SK-N-SH treated with all-trans-retinoic acid at 6 μM for 48 hours (cell line): Measurements from ENCODE around the gene USP49.

Source experiments
- ARNTL ChIP-seq: fragments of 450-650 bp; formaldehyde crosslinking; IDR thresholded peaks from 2 replicates; pipeline ENCODE4 v1.5.0; 2020; ENCODE audit warnings: low read depth, mild to moderate bottlenecking, moderate library complexity, borderline replicate concordance
- OSR1 ChIP-seq: fragments of 250-450 bp; sonication (Bioruptor Pico); IDR thresholded peaks from 2 replicates; pipeline ENCODE4 v1.8.0; 2022; ENCODE audit warnings: moderate library complexity, mild to moderate bottlenecking, inconsistent platforms
- RARB ChIP-seq: fragments of 250-450 bp; sonication (Bioruptor Pico); IDR thresholded peaks from 2 replicates; pipeline ENCODE4 v1.8.0; 2021; ENCODE audit warnings: mild to moderate bottlenecking, moderate library complexity
- SNAI2 ChIP-seq: fragments of 250-450 bp; sonication (Bioruptor Pico); IDR thresholded peaks from 2 replicates; pipeline ENCODE4 v1.5.0; 2020; ENCODE audit warnings: mild to moderate bottlenecking, moderate library complexity
- TOX ChIP-seq: fragments of 250-450 bp; sonication (Bioruptor Pico); IDR thresholded peaks from 2 replicates; pipeline ENCODE4 v1.8.0; 2021; ENCODE audit warnings: mild to moderate bottlenecking, moderate library complexity, borderline replicate concordance
- ZFP3 ChIP-seq: fragments of 250-450 bp; sonication (Bioruptor Pico); IDR thresholded peaks from 2 replicates; pipeline ENCODE4 v1.5.0; 2020; ENCODE audit warnings: mild to moderate bottlenecking, moderate library complexity
- ZFP30 ChIP-seq: fragments of 450-650 bp; formaldehyde crosslinking; IDR thresholded peaks from 2 replicates; pipeline ENCODE4 v1.5.0; 2022; ENCODE audit warnings: mild to moderate bottlenecking, moderate library complexity
- ZNF565 ChIP-seq: fragments of 450-650 bp; formaldehyde crosslinking; conservative IDR thresholded peaks from 2 replicates; pipeline ENCODE4 v1.5.0; 2020; ENCODE audit warnings: low read depth, mild to moderate bottlenecking, moderate library complexity
- ZNF70 ChIP-seq: fragments of 450-650 bp; formaldehyde crosslinking; IDR thresholded peaks from 2 replicates; pipeline ENCODE4 v1.5.0; 2020; ENCODE audit warnings: mild to moderate bottlenecking, moderate library complexity
- ZNF8 ChIP-seq: fragments of 450-650 bp; formaldehyde crosslinking; IDR thresholded peaks from 2 replicates; pipeline ENCODE4 v1.5.0; 2020; ENCODE audit warnings: mild to moderate bottlenecking, moderate library complexity
- TF ChIP-seq, protein P1 (sequence below): fragments of 250-450 bp; sonication (Bioruptor Pico); IDR thresholded peaks from 2 replicates; pipeline ENCODE4 v1.5.1; 2020; ENCODE audit warnings: low read depth, mild to moderate bottlenecking, moderate library complexity
- TF ChIP-seq, protein P2 (sequence below): fragments of 250-450 bp; sonication (Bioruptor Pico); IDR thresholded peaks from 2 replicates; pipeline ENCODE4 v1.8.0; 2021; ENCODE audit warnings: low read depth, mild to moderate bottlenecking, moderate library complexity, borderline replicate concordance
- TF ChIP-seq, protein P3 (sequence below): fragments of 250-450 bp; sonication (Bioruptor Pico); IDR thresholded peaks from 2 replicates; pipeline ENCODE4 v1.5.1; 2021; ENCODE audit warnings: mild to moderate bottlenecking, moderate library complexity

DNA sequence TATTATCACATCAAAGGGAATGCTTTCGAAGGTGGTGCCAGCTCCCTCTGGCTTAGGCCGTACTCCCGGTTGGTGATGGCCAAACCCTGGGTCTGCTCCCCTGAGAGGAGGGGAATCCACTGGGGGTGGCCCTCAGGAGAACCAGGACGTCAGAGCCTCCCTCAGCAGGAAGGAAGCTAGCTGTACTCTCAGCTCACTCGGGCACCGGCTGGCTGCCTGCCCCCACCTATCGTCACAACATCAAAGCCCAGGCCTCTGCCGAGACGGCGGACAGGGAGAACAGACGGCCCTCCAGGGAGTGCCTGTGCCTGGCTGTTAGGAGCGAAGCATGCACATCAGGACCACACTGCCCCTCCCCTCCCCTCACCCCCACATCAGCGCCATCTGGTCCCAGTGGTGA lies 138.8 kb downstream of the USP49 start:
- no peak for TF ChIP-seq RARB (CRISPR knock-in tag)
- no peak for TF ChIP-seq TOX (CRISPR knock-in tag)
- TF ChIP-seq ARNTL (CRISPR knock-in tag), result no peak
- no peak for TF ChIP-seq OSR1 (CRISPR knock-in tag)
- TF ChIP-seq ZNF70 (CRISPR knock-in tag), result no peak
- TF ChIP-seq, protein P1, sequence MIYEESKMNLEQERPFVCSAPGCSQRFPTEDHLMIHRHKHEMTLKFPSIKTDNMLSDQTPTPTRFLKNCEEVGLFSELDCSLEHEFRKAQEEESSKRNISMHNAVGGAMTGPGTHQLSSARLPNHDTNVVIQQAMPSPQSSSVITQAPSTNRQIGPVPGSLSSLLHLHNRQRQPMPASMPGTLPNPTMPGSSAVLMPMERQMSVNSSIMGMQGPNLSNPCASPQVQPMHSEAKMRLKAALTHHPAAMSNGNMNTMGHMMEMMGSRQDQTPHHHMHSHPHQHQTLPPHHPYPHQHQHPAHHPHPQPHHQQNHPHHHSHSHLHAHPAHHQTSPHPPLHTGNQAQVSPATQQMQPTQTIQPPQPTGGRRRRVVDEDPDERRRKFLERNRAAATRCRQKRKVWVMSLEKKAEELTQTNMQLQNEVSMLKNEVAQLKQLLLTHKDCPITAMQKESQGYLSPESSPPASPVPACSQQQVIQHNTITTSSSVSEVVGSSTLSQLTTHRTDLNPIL (CRISPR knock-in tag), result no peak
- TF ChIP-seq, protein P2, sequence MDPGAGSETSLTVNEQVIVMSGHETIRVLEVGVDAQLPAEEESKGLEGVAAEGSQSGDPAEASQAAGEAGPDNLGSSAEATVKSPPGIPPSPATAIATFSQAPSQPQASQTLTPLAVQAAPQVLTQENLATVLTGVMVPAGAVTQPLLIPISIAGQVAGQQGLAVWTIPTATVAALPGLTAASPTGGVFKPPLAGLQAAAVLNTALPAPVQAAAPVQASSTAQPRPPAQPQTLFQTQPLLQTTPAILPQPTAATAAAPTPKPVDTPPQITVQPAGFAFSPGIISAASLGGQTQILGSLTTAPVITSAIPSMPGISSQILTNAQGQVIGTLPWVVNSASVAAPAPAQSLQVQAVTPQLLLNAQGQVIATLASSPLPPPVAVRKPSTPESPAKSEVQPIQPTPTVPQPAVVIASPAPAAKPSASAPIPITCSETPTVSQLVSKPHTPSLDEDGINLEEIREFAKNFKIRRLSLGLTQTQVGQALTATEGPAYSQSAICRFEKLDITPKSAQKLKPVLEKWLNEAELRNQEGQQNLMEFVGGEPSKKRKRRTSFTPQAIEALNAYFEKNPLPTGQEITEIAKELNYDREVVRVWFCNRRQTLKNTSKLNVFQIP (CRISPR knock-in tag), result no peak
- TF ChIP-seq ZNF8 (CRISPR knock-in tag), result no peak
- TF ChIP-seq SNAI2 (CRISPR knock-in tag), result no peak
- no peak for TF ChIP-seq ZNF565 (CRISPR knock-in tag)
- no peak for TF ChIP-seq ZFP3
- TF ChIP-seq ZFP30 (CRISPR knock-in tag), result no peak
- TF ChIP-seq, protein P3, sequence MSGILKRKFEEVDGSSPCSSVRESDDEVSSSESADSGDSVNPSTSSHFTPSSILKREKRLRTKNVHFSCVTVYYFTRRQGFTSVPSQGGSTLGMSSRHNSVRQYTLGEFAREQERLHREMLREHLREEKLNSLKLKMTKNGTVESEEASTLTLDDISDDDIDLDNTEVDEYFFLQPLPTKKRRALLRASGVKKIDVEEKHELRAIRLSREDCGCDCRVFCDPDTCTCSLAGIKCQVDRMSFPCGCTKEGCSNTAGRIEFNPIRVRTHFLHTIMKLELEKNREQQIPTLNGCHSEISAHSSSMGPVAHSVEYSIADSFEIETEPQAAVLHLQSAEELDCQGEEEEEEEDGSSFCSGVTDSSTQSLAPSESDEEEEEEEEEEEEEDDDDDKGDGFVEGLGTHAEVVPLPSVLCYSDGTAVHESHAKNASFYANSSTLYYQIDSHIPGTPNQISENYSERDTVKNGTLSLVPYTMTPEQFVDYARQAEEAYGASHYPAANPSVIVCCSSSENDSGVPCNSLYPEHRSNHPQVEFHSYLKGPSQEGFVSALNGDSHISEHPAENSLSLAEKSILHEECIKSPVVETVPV, result no peak
